ENCODE measurements around the gene DPM3. TPM values are rescaled to one million over a fixed set of nuclear protein-coding genes. Genes with fewer than 3 reads are reported as not detected.

The DPM3 gene
- total RNA-seq, 1 donor from 2014 or later, result 49.7 TPM

DNA sequence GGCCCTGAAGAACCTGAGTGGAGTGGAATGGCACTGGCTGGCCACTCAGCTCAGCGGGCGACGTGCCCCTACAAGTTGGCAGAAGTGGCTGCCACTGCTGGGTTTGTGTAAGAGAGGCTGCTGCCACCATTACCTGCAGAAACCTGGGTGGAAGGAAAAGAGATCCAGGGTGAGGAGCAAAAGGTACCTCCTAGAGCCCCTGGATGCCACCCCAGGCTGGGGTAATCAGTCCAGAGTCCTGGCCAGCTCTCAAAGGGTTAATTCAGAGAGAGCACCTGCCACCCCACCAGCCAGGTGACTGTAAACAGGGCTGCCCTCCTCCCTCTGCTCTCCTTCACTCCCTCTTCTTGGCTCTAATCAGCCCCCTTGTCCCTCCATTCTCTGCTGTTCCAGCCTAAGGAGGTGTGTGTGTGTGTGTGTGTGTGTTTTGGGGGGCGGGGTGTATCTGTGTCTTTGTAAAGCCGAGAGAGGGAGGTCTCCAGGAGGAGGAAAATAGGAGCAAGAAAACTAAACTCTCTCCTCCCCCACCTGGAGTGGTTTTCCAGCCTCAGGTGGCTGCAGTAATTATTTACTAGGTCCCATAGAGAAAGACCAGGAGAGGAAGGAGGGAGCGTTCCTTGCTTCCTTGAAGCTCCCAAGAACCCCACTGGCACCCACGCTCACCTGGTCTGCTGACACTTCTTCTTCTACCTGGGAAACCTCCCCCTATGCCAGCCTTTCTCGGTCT, 45.9 kb upstream of the DPM3 start:
- no peaks in the 10 kb centered on the region for H3K36me3 Mint-ChIP-seq
- peaks cover 3% of the 10 kb centered on the region for H3K4me1 Mint-ChIP-seq
- DNase-seq (ENCODE audit: low spot score in 2 of 2, unreplicated experiment in 2 of 2), result no peak
- no peaks in the 10 kb centered on the region for H3K27me3 Mint-ChIP-seq (ENCODE audit: low read depth)
- no peak for TF ChIP-seq CTCF (IDR thresholded peaks at IDR 0.05; ENCODE audit: unreplicated experiment)
- no peaks in the 10 kb centered on the region for H3K9me3 Mint-ChIP-seq
- no peak overlapping the region for H3K27ac Mint-ChIP-seq
- H3K4me3 Mint-ChIP-seq, result no peak overlapping the region

DNA sequence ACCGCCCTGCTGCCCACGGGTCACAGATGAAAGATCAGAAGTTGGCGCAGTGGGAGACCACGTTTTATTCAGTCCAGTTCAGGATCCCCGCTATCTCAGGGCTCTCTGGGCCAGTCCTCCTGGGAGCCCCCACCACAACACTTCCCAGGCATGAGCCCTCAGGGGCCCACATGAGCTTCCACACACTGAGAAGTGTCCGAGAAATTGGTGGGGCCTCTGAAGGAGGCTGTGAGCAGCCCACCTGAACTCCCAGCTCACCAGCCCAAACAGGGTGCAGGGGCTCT, 45.4 kb upstream of the DPM3 start:
- H3K27ac Mint-ChIP-seq, result no peak overlapping the region
- DNase-seq (ENCODE audit: low spot score in 2 of 2, unreplicated experiment in 2 of 2), result no peak
- H3K36me3 Mint-ChIP-seq, result no peaks in the 10 kb centered on the region

DNA sequence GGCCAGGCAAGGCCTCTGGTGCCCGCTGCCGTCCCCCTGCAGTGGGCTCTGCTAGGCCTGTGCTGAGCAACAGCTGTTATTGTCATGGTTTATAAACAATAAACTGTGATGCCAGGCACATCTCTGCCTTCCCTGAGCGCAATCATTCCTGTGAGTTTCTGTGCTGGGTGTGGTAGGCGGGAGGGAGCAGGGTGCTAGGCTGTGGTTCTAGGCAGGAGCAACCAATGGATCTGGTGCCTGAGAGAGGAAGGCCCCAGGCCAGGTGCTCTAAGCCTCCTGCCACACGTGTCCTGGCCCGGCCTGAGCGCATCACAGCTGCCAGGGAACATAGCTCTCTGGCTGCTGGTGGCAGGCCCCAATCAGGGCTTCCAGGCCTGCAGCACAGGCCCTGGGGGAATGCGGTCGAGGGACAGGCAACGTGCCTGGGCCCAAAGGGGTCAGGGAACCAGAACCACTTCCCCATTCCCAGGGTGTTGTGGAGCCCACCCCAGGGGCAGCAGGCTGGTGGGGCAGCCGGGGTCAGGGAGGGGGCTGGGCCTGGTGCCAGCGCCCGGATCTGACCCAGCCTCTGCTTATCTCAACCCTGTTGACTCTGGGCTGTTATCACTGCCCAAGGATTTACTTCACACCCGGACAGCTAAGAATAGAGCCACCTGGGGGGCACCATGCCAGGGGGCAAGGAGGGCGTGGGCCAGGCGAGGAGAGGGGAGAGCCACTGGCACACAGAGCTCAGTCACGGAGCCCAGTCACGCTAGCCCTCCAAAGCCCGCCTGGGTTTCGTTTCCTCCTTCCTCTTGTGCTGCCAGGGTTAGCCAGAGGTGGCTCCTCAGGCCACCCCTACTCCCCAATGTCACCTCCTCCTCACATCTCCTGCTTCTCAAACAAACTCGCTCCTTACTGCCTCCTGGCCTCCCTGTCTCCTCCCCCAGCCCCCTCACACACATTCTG, 44.8 kb upstream of the DPM3 start:
- TF ChIP-seq CTCF (IDR thresholded peaks at IDR 0.05; ENCODE audit: unreplicated experiment), result no peak
- Mint-ChIP-seq H3K27me3 (ENCODE audit: low read depth) (no peaks in the 10 kb centered on the region), H3K9me3 (no peaks in the 10 kb centered on the region), H3K36me3 (no peaks in the 10 kb centered on the region), H3K4me1 (peaks cover 3% of the 10 kb centered on the region), H3K4me3 (no peak overlapping the region), H3K27ac (no peak overlapping the region)
- DNase-seq (ENCODE audit: low spot score in 2 of 2, unreplicated experiment in 2 of 2), result no peak

More for the DNA sequence above, 45.4 kb upstream of the DPM3 start:
- no peak overlapping the region for H3K4me3 Mint-ChIP-seq
- peaks cover 3% of the 10 kb centered on the region for H3K4me1 Mint-ChIP-seq
- TF ChIP-seq CTCF (IDR thresholded peaks at IDR 0.05; ENCODE audit: unreplicated experiment), result no peak
- H3K9me3 Mint-ChIP-seq, result no peaks in the 10 kb centered on the region
- no peaks in the 10 kb centered on the region for H3K27me3 Mint-ChIP-seq (ENCODE audit: low read depth)

DNA sequence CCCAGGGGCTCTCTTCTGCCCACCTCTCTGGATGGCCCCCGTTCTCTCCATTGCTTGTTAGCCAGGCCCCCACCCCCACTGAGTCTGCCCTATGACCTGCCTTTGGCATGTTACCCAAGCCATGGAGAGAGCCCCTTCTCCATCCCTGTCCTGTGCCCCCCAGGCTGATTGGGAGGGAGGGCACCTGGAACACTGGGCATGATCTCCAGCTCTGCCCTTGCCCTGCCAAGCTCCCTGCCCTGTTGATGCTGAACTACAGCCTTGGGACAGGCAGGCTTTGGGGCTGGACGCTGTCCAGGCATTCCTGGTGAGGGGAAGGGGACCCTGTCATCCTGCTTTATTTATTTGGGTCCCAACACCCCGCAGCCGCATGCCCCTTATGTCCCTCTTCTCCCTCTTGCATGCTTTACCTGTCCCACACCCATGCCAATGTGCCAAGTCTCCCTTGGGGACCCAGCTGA, 44.0 kb upstream of the DPM3 start:
- Mint-ChIP-seq H3K4me3 (no peak overlapping the region), H3K9me3 (no peaks in the 10 kb centered on the region), H3K36me3 (no peaks in the 10 kb centered on the region), H3K4me1 (peaks cover 3% of the 10 kb centered on the region), H3K27me3 (ENCODE audit: low read depth) (no peaks in the 10 kb centered on the region), H3K27ac (no peak overlapping the region)
- no peak for TF ChIP-seq CTCF (IDR thresholded peaks at IDR 0.05; ENCODE audit: unreplicated experiment)
- no peak for DNase-seq (ENCODE audit: low spot score in 2 of 2, unreplicated experiment in 2 of 2)

- no peak overlapping the region for H3K4me3 Mint-ChIP-seq
- no peaks in the 10 kb centered on the region for H3K36me3 Mint-ChIP-seq
- TF ChIP-seq CTCF (IDR thresholded peaks at IDR 0.05; ENCODE audit: unreplicated experiment), result no peak
- no peaks in the 10 kb centered on the region for H3K9me3 Mint-ChIP-seq
- no peak overlapping the region for H3K27ac Mint-ChIP-seq
- no peak for DNase-seq (ENCODE audit: low spot score in 2 of 2, unreplicated experiment in 2 of 2)
- H3K4me1 Mint-ChIP-seq, result peaks cover 3% of the 10 kb centered on the region
- no peaks in the 10 kb centered on the region for H3K27me3 Mint-ChIP-seq (ENCODE audit: low read depth)
Observed at GRCh38 chr1:155183775-155184221, 43.5 kb upstream of the DPM3 start.

Measured in mesothelial cell of epicardium (in vitro differentiated cells).